GM23338 (cell line): ENCODE results near the gene RNF166. TPM values are rescaled to one million over a fixed set of nuclear protein-coding genes. Genes with fewer than 3 reads are reported as not detected.

Experiments used
- ATAC-seq: fragments of 200-7000 bp; cut with Tn5 transposase; 3 replicates; pipeline ENCODE4 v1.9.1; 2020
- DNase-seq: peaks from one replicate; pipeline ENCODE4 v3.0.0-alpha.2; 2015; ENCODE audit warnings: low spot score
- H2AFZ ChIP-seq: fragments of 200-600 bp; sonication (generic); 2 replicates; pipeline ENCODE4 v1.8.0; 2016; ENCODE audit warnings: antibody characterized with exemption, mild to moderate bottlenecking, moderate library complexity
- H3F3A ChIP-seq: fragments of 200-600 bp; sonication (generic); replicated peaks from 2 replicates; pipeline ENCODE4 v1.8.0; 2017; ENCODE audit warnings: antibody characterized with exemption, mixed run types, low read depth
- H3K27ac ChIP-seq: fragments of 200-600 bp; sonication (generic); 2 replicates; pipeline ENCODE4 v1.6.1; 2016; ENCODE audit warnings: low read depth
- H3K27me3 ChIP-seq: fragments of 200-600 bp; sonication (generic); 2 replicates; pipeline ENCODE4 v1.8.0; 2016; ENCODE audit warnings: mild to moderate bottlenecking, mixed run types, moderate library complexity; ENCODE audit not compliant: insufficient read depth
- H3K36me3 ChIP-seq: fragments of 200-600 bp; sonication (generic); 2 replicates; pipeline ENCODE4 v1.8.0; 2016; ENCODE audit warnings: mild to moderate bottlenecking; ENCODE audit not compliant: insufficient read depth
- H3K4me1 ChIP-seq: fragments of 200-600 bp; sonication (generic); 2 replicates; pipeline ENCODE4 v1.8.0; 2016; ENCODE audit warnings: mild to moderate bottlenecking, moderate library complexity; ENCODE audit not compliant: insufficient read depth
- H3K4me2 ChIP-seq: fragments of 200-600 bp; sonication (generic); 2 replicates; pipeline ENCODE4 v1.7.1; 2017; ENCODE audit warnings: mixed run types
- H3K4me3 ChIP-seq: fragments of 200-600 bp; sonication (generic); 2 replicates; pipeline ENCODE4 v1.6.1; 2016; ENCODE audit warnings: mixed run types
- H3K79me2 ChIP-seq: fragments of 200-600 bp; sonication (generic); replicated peaks from 2 replicates; pipeline ENCODE4 v1.8.0; 2017; ENCODE audit warnings: mild to moderate bottlenecking; ENCODE audit not compliant: insufficient read depth
- H3K9me2 ChIP-seq: fragments of 200-600 bp; sonication (generic); 2 replicates; pipeline ENCODE4 v1.8.0; 2017; ENCODE audit not compliant: insufficient read depth
- H4K20me1 ChIP-seq: fragments of 200-600 bp; sonication (generic); replicated peaks from 2 replicates; pipeline ENCODE4 v1.8.0; 2017; ENCODE audit warnings: mild to moderate bottlenecking; ENCODE audit not compliant: insufficient read depth
- H3K27ac Mint-ChIP-seq: 2 replicates; pipeline ENCODE4 v1.8.0; 2020; ENCODE audit warnings: inconsistent platforms, mild to moderate bottlenecking, moderate library complexity, mixed read lengths
- H3K27me3 Mint-ChIP-seq: 3 replicates; pipeline ENCODE4 v1.8.0; 2022; ENCODE audit warnings: low read depth, mild to moderate bottlenecking, moderate library complexity, mixed read lengths, inconsistent platforms; ENCODE audit not compliant: insufficient read depth, poor library complexity
- H3K36me3 Mint-ChIP-seq: 3 replicates; pipeline ENCODE4 v1.8.0; 2021; ENCODE audit warnings: low read depth, mild to moderate bottlenecking, inconsistent platforms, moderate library complexity, mixed read lengths
- H3K4me1 Mint-ChIP-seq: 3 replicates; pipeline ENCODE4 v1.8.0; 2020; ENCODE audit warnings: mild to moderate bottlenecking, inconsistent platforms, mixed read lengths
- H3K4me3 Mint-ChIP-seq: 3 replicates; pipeline ENCODE4 v1.8.0; 2021; ENCODE audit warnings: moderate library complexity, mild to moderate bottlenecking, inconsistent platforms, mixed read lengths
- H3K9me3 Mint-ChIP-seq: 3 replicates; pipeline ENCODE4 v1.8.0; 2020; ENCODE audit warnings: moderate library complexity, mild to moderate bottlenecking, inconsistent platforms, mixed read lengths
- EZH2 ChIP-seq: fragments of 200-600 bp; sonication (generic); IDR thresholded peaks from one replicate; pipeline ENCODE4 v1.8.0; 2017; ENCODE audit warnings: antibody characterized with exemption, mild to moderate bottlenecking, low read depth; ENCODE audit not compliant: unreplicated experiment
- POLR2AphosphoS5 ChIP-seq: IDR thresholded peaks from 2 replicates; pipeline ENCODE4 v1.6.1; 2016; ENCODE audit warnings: antibody characterized with exemption, low read depth
- ZNF462 ChIP-seq: fragments of 250-450 bp; sonication (Bioruptor Pico); IDR thresholded peaks from 2 replicates; pipeline ENCODE4 v1.5.0; 2020; ENCODE audit warnings: mild to moderate bottlenecking, moderate library complexity
- polyA plus RNA-seq: library from polyadenylated mRNA; unstranded; fragments of >200 nt; fragmentation: Nextera tagmentation; extraction: Ambion mirVana; gene quantifications from 2 replicates; pipeline ENCODE4 v1.2.1, GENCODE V29; 2016
- total RNA-seq: library from RNA; depleted of rRNA; stranded (reverse); fragments of >200 nt; shearing (Covaris generic); gene quantifications from 2 replicates; pipeline ENCODE4 v1.2.3, GENCODE V29; 2014

Gene RNF166
- total and polyA plus RNA-seq, 2 experiments from 2014 or later: 24.9 to 43.4 TPM

GRCh38 chr16:88680554-88681083 is 25.6 kb downstream of the RNF166 start (continued):
- no peak for TF ChIP-seq ZNF462 (CRISPR knock-in tag)

- no peaks in the 10 kb centered on the region for H3K4me1 ChIP-seq
- no peaks in the 10 kb centered on the region for H3K27me3 ChIP-seq
- no peak overlapping the region for H3K4me3 Mint-ChIP-seq
- H3F3A ChIP-seq: no peaks in the 10 kb centered on the region; the same call in 1 of the 2 replicates
- H3K4me2 ChIP-seq: no peak overlapping the region
- no peaks in the 10 kb centered on the region for H3K4me1 Mint-ChIP-seq
- ATAC-seq: peak; percentile 19; the same call in 2 of the 3 replicates
- H3K27ac Mint-ChIP-seq: no peak overlapping the region
- H3K4me3 ChIP-seq: no peak overlapping the region
- H3K79me2 ChIP-seq: no peaks in the 10 kb centered on the region
- H3K9me2 ChIP-seq: no peaks in the 10 kb centered on the region
- H2AFZ ChIP-seq: no peak overlapping the region
- peaks cover 5% of the 10 kb centered on the region; the same call in 1 of the 2 replicates for H4K20me1 ChIP-seq
- no peak overlapping the region for H3K27ac ChIP-seq
- no peaks in the 10 kb centered on the region; the same call in 1 of the 2 replicates for H3K36me3 ChIP-seq
- H3K27me3 Mint-ChIP-seq: peaks cover 16% of the 10 kb centered on the region
- no peak for TF ChIP-seq POLR2AphosphoS5
- TF ChIP-seq EZH2: no peak
- no peaks in the 10 kb centered on the region for H3K9me3 Mint-ChIP-seq
- no peak for DNase-seq
- H3K36me3 Mint-ChIP-seq: peaks cover 3% of the 10 kb centered on the region; the same call in 2 of the 3 replicates
These were observed 27.8 kb downstream of the RNF166 start for GRCh38 chr16:88678224-88678979.
